Spleen (tissue), 7 donors: ENCODE measurements around the gene TSPAN9.
A peak's percentile ranks its signal among the peaks of the same experiment; 100 is the strongest.

Experiments used
- CTCF ChIP-seq, 11 experiments: fragments of 200-600 bp in 7 of 11; fragments of 450-650 bp in 4 of 11; sonication (generic) in 4 of 11; IDR thresholded peaks in 8 of 11; conservative IDR thresholded peaks in 3 of 11; 1 replicate in 7 of 11; 2 replicates in 4 of 11; pipeline versions ENCODE4 v1.4.0 to v1.8.0; 2016 to 2021; ENCODE audit warnings: antibody characterized with exemption in 11 of 11, inconsistent platforms in 4 of 11, mild to moderate bottlenecking in 1 of 11
- POLR2A ChIP-seq, 3 donors: fragments of 450-650 bp; IDR thresholded peaks; one replicate each; pipeline ENCODE4 v1.5.1; 2017; ENCODE audit warnings: antibody characterized with exemption in 3 of 3, mild to moderate bottlenecking in 1 of 3
- POLR2AphosphoS5 ChIP-seq, 3 donors: sonication (generic); formaldehyde crosslinking; IDR thresholded peaks; one replicate each; pipeline ENCODE4 v1.5.1; 2017; ENCODE audit warnings: antibody characterized with exemption in 3 of 3
- donor health status: DM: no; HTN: no; CAD: no; lungs with moderate emphysema.
- donor health status: DM: no; HTN: no; CAD: no.
- donor health status: DM: no; HTN: no; CAD: no.

- peak; percentile 79 to 99 (median 96) for TF ChIP-seq CTCF (IDR thresholded peaks at IDR 0.05 in 8 of 11, conservative IDR thresholded peaks at IDR 0.05 in 3 of 11)
- TF ChIP-seq POLR2AphosphoS5 (IDR thresholded peaks at IDR 0.05): peak in 2 of 3 donors; percentile 52 to 53
- no peak for TF ChIP-seq POLR2A (IDR thresholded peaks at IDR 0.05)
Observed at GRCh38 chr12:3073438-3074250, 3.5 kb upstream of the TSPAN9 start.
